Sigmoid colon (tissue), 7 donors: ENCODE measurements around the gene MRPL9. TPM values are rescaled to one million over a fixed set of nuclear protein-coding genes. Genes with fewer than 3 reads are reported as not detected.

Experiments
- DNase-seq: peaks from one replicate; pipeline ENCODE4 v3.0.0-alpha.2; 2019
- H3K27ac ChIP-seq, 4 donors: fragments of 200-600 bp; sonication (generic); one replicate each; pipeline ENCODE4 v1.5.1; 2016 to 2019; ENCODE audit warnings: mild to moderate bottlenecking in 1 of 4
- H3K27me3 ChIP-seq, 3 donors: fragments of 200-600 bp; sonication (generic); one replicate each; pipeline ENCODE4 v1.5.1; 2019; ENCODE audit warnings: mild to moderate bottlenecking in 1 of 3
- H3K36me3 ChIP-seq, 4 donors: fragments of 200-600 bp; sonication (generic); one replicate each; pipeline ENCODE4 v1.5.1; 2016 to 2019
- H3K4me1 ChIP-seq, 4 donors: fragments of 200-600 bp; sonication (generic); one replicate each; pipeline ENCODE4 v1.5.1; 2017 to 2019
- H3K4me3 ChIP-seq, 4 donors: fragments of 200-600 bp; sonication (generic); one replicate each; pipeline ENCODE4 v1.5.1; 2017 to 2019; ENCODE audit warnings: mild to moderate bottlenecking in 2 of 4, moderate library complexity in 1 of 4
- H3K9me3 ChIP-seq, 4 donors: fragments of 200-600 bp in 3 of 4; sonication (generic) in 3 of 4; one replicate each; pipeline versions ENCODE4 v1.5.1 to v1.6.1; 2013 to 2019
- CTCF ChIP-seq, 4 experiments: fragments of 450-650 bp in 3 of 4; fragments of 200-600 bp in 1 of 4; IDR thresholded peaks; one replicate each; pipeline ENCODE4 v1.5.1; 2016 to 2019; ENCODE audit warnings: antibody characterized with exemption in 4 of 4, mild to moderate bottlenecking in 3 of 4, moderate library complexity in 2 of 4
- EP300 ChIP-seq, 4 donors: sonication (generic); formaldehyde crosslinking; IDR thresholded peaks; one replicate each; pipeline ENCODE4 v1.6.1; 2017; ENCODE audit warnings: antibody characterized with exemption in 4 of 4
- POLR2A ChIP-seq, 2 donors: fragments of 450-650 bp; IDR thresholded peaks; one replicate each; pipeline ENCODE4 v1.6.1; 2016; ENCODE audit warnings: antibody characterized with exemption in 2 of 2, mild to moderate bottlenecking in 2 of 2, moderate library complexity in 2 of 2
- POLR2AphosphoS5 ChIP-seq, 4 donors: sonication (generic); formaldehyde crosslinking; IDR thresholded peaks; one replicate each; pipeline ENCODE4 v1.6.1; 2017; ENCODE audit warnings: antibody characterized with exemption in 4 of 4
- WGBS, 2 donors: extraction: QIAGEN DNeasy Blood & Tissue Kit; methylation state at CpG; one replicate each; pipeline ENCODE4 v1.1.7; 2013; 5-methylcytosine and 5-hydroxymethylcytosine counted together
- intact Hi-C: fragments of 100-400 bp; cut with DNase I; formaldehyde crosslinking; loops from one replicate; pipeline ENCODE4 v1.15.1; 2023
- polyA plus RNA-seq, 3 donors: library from polyadenylated mRNA; stranded (reverse); fragments of 200-250 nt; gene quantifications; one replicate each; pipeline ENCODE4 v1.2.3, GENCODE V29; 2013
- total RNA-seq, 4 donors: library from RNA; depleted of rRNA; stranded (reverse); fragments of >200 nt; gene quantifications; one replicate each; pipeline ENCODE4 v1.1.0, GENCODE V29; 2016
- donor health status: healthy with polysubstance abuse.
- donor health status: Bipolar disorder and iron deficiency.
- donor health status: healthy.

Gene MRPL9
- total and polyA plus RNA-seq, 7 donors: 47.9 to 68.7 (median 55.8) TPM

- intact Hi-C loops: no loop called here
- no peak for DNase-seq
- no peaks in the 10 kb centered on the region for H3K4me1 ChIP-seq
- peaks cover 0 to 24% (median 0%) of the 10 kb centered on the region in 3 donors for H3K27me3 ChIP-seq
- 61 to 64% methylated on average over 1 of the region's 1 CpG for WGBS, 2 donors
- TF ChIP-seq EP300 (IDR thresholded peaks at IDR 0.05) (no peak), POLR2AphosphoS5 (IDR thresholded peaks at IDR 0.05) (no peak)
- no peaks in the 10 kb centered on the region for H3K9me3 ChIP-seq
- no peaks in the 10 kb centered on the region for H3K36me3 ChIP-seq
- H3K27ac ChIP-seq: no peak overlapping the region
- H3K4me3 ChIP-seq: no peak overlapping the region
Measured at GRCh38 chr1:151807766-151808165, 44.5 kb upstream of the MRPL9 start.

- no peaks in the 10 kb centered on the region for H3K9me3 ChIP-seq
- H3K27ac ChIP-seq: no peak overlapping the region
- H3K36me3 ChIP-seq: no peaks in the 10 kb centered on the region
- TF ChIP-seq CTCF (IDR thresholded peaks at IDR 0.05) (no peak), POLR2AphosphoS5 (IDR thresholded peaks at IDR 0.05) (no peak), EP300 (IDR thresholded peaks at IDR 0.05) (no peak), POLR2A (IDR thresholded peaks at IDR 0.05) (no peak)
- 63 to 80% methylated on average over 5 of the region's 5 CpGs for WGBS, 2 donors
- intact Hi-C loops: no loop called here
- no peak for DNase-seq
- H3K4me1 ChIP-seq: no peaks in the 10 kb centered on the region
- peaks cover 0 to 28% (median 0%) of the 10 kb centered on the region in 3 donors for H3K27me3 ChIP-seq
- H3K4me3 ChIP-seq: no peak overlapping the region
Measured at GRCh38 chr1:151807131-151807530, 43.8 kb upstream of the MRPL9 start.

GRCh38 chr1:151806170-151806569 lies 42.9 kb upstream of the MRPL9 start:
- no peaks in the 10 kb centered on the region for H3K9me3 ChIP-seq
- no peak overlapping the region for H3K4me3 ChIP-seq
- peaks cover 0 to 34% (median 0%) of the 10 kb centered on the region in 3 donors for H3K27me3 ChIP-seq
- DNase-seq: no peak
- intact Hi-C loops: no loop called here
- TF ChIP-seq EP300 (IDR thresholded peaks at IDR 0.05) (no peak), CTCF (IDR thresholded peaks at IDR 0.05) (no peak), POLR2A (IDR thresholded peaks at IDR 0.05) (no peak), POLR2AphosphoS5 (IDR thresholded peaks at IDR 0.05) (no peak)
- WGBS, 2 donors: 85 to 89% methylated on average over 7 of the region's 7 CpGs
- H3K36me3 ChIP-seq: no peaks in the 10 kb centered on the region
- H3K27ac ChIP-seq: no peak overlapping the region
- no peaks in the 10 kb centered on the region for H3K4me1 ChIP-seq

GRCh38 chr1:151805066-151805820 lies 41.9 kb upstream of the MRPL9 start, which contains the start of gene LINGO4:
LINGO4 (minus strand) TSS chr1:151805419; CDS start chr1:151802704, 2,715 bp downstream.
- no peak within 1 kb of the TSS for H3K4me3 ChIP-seq
- WGBS, 2 donors: 60 to 70% methylated on average over 12 of the region's 12 CpGs
- H3K27ac ChIP-seq: no peak within 1 kb of the TSS
- no peaks in the 10 kb centered on the region for H3K9me3 ChIP-seq
- intact Hi-C loops: no loop called here
- no peaks in the 10 kb centered on the region for H3K4me1 ChIP-seq
- H3K36me3 ChIP-seq: no peaks in the 10 kb centered on the region
- peak; percentile 22 for DNase-seq
- H3K27me3 ChIP-seq: peaks cover 0 to 43% (median 0%) of the 10 kb centered on the region in 3 donors
- TF ChIP-seq POLR2A (IDR thresholded peaks at IDR 0.05): no peak
- no peak for TF ChIP-seq POLR2AphosphoS5 (IDR thresholded peaks at IDR 0.05)
- TF ChIP-seq EP300 (IDR thresholded peaks at IDR 0.05): no peak
- TF ChIP-seq CTCF (IDR thresholded peaks at IDR 0.05): no peak

- H3K9me3 ChIP-seq: no peaks in the 10 kb centered on the region
- H3K4me3 ChIP-seq: no peak overlapping the region
- H3K27me3 ChIP-seq: peaks cover 0 to 45% (median 0%) of the 10 kb centered on the region in 3 donors
- no peak overlapping the region for H3K27ac ChIP-seq
- no peak for DNase-seq
- intact Hi-C loops: no loop called here
- H3K36me3 ChIP-seq: no peaks in the 10 kb centered on the region
- WGBS, 2 donors: 95 to 97% methylated on average over 3 of the region's 3 CpGs
- H3K4me1 ChIP-seq: no peaks in the 10 kb centered on the region
- TF ChIP-seq POLR2AphosphoS5 (IDR thresholded peaks at IDR 0.05) (no peak), CTCF (IDR thresholded peaks at IDR 0.05) (no peak), EP300 (IDR thresholded peaks at IDR 0.05) (no peak)
Measured at GRCh38 chr1:151803915-151804314, 40.6 kb upstream of the MRPL9 start.
